ENCODE results near the gene RGPD3.
"Not testable (repeated sequence)": the region's sequence is repeated elsewhere in the genome, so short reads cannot be mapped to it uniquely, and the experiment has no call there.

DNA sequence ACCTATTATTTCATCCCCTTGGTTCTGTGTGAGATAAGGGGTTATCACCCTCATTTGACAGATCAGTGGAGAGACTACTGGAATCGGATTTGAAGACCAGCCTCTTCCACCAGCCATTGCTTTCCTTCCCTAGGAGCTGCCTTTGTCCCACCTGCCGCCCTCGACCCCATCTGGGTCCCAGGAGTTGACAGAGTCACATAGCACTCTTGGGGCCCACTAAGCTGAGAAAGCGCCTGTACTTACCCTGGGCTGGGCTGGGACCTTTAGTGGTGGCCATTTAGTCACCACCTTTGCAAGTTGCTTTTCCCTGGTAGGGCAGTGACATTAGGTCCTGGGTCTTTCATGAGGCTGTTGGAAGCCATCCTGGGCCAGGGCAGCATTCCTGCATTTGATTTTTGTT, 36.6 kb upstream of the RGPD3 start:
- TF ChIP-seq, protein P1, sequence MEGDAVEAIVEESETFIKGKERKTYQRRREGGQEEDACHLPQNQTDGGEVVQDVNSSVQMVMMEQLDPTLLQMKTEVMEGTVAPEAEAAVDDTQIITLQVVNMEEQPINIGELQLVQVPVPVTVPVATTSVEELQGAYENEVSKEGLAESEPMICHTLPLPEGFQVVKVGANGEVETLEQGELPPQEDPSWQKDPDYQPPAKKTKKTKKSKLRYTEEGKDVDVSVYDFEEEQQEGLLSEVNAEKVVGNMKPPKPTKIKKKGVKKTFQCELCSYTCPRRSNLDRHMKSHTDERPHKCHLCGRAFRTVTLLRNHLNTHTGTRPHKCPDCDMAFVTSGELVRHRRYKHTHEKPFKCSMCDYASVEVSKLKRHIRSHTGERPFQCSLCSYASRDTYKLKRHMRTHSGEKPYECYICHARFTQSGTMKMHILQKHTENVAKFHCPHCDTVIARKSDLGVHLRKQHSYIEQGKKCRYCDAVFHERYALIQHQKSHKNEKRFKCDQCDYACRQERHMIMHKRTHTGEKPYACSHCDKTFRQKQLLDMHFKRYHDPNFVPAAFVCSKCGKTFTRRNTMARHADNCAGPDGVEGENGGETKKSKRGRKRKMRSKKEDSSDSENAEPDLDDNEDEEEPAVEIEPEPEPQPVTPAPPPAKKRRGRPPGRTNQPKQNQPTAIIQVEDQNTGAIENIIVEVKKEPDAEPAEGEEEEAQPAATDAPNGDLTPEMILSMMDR (IDR thresholded peaks at IDR 0.05; ENCODE audit: poor library complexity, severe bottlenecking): not testable (repeated sequence)
- TF ChIP-seq MXI1 (conservative IDR thresholded peaks at IDR 0.05; ENCODE audit: poor library complexity, severe bottlenecking); SMC3 (conservative IDR thresholded peaks at IDR 0.05; ENCODE audit: poor library complexity); EZH2 (IDR thresholded peaks at IDR 0.05; ENCODE audit: borderline replicate concordance, insufficient read depth, low read length, poor library complexity, severe bottlenecking): not testable (repeated sequence)
